Neural crest cell (in vitro differentiated cells): Measurements from ENCODE around the gene KYAT1. TPM values are rescaled to one million over a fixed set of nuclear protein-coding genes. Genes with fewer than 3 reads are reported as not detected.
"Not testable (repeated sequence)": the region's sequence is repeated elsewhere in the genome, so short reads cannot be mapped to it uniquely, and the experiment has no call there.

Experiments used
- DNase-seq: peaks from one replicate; pipeline ENCODE4 v3.0.0; 2021; ENCODE audit warnings: low read depth, mixed read lengths, low spot score
- H3K27ac Mint-ChIP-seq: one replicate; pipeline ENCODE4 v1.8.0; 2021; ENCODE audit warnings: mild to moderate bottlenecking, mixed read lengths; ENCODE audit not compliant: unreplicated experiment
- H3K27me3 Mint-ChIP-seq: 2 replicates; pipeline ENCODE4 v1.8.0; 2021; ENCODE audit warnings: low read depth, mild to moderate bottlenecking, mixed read lengths
- H3K36me3 Mint-ChIP-seq: 2 replicates; pipeline ENCODE4 v1.8.0; 2021; ENCODE audit warnings: low read depth, mild to moderate bottlenecking, mixed read lengths
- H3K4me1 Mint-ChIP-seq: 2 replicates; pipeline ENCODE4 v1.8.0; 2021; ENCODE audit warnings: mixed read lengths
- H3K4me3 Mint-ChIP-seq: one replicate; pipeline ENCODE4 v1.8.0; 2021; ENCODE audit warnings: mild to moderate bottlenecking, mixed read lengths
- H3K9me3 Mint-ChIP-seq: 2 replicates; pipeline ENCODE4 v1.8.0; 2021; ENCODE audit warnings: mixed read lengths
- total RNA-seq: library from RNA; stranded (reverse); gene quantifications from 2 replicates; pipeline ENCODE4 v1.2.1, GENCODE V29; 2021
- TF ChIP-seq, protein P1 (sequence below): fragments of 200-600 bp; sonication (generic); conservative IDR thresholded peaks from 2 replicates; pipeline ENCODE4 v1.5.0; 2021; ENCODE audit warnings: antibody characterized with exemption, mild to moderate bottlenecking

Gene KYAT1
- total RNA-seq, 1 donor from 2014 or later, result 17.7 TPM

- Mint-ChIP-seq H3K27me3 (no peaks in the 10 kb centered on the region), H3K36me3 (peaks cover 7% of the 10 kb centered on the region), H3K4me1 (no peaks in the 10 kb centered on the region), H3K4me3 (no peak overlapping the region), H3K27ac (no peak overlapping the region), H3K9me3 (no peaks in the 10 kb centered on the region)
- TF ChIP-seq, protein P1, sequence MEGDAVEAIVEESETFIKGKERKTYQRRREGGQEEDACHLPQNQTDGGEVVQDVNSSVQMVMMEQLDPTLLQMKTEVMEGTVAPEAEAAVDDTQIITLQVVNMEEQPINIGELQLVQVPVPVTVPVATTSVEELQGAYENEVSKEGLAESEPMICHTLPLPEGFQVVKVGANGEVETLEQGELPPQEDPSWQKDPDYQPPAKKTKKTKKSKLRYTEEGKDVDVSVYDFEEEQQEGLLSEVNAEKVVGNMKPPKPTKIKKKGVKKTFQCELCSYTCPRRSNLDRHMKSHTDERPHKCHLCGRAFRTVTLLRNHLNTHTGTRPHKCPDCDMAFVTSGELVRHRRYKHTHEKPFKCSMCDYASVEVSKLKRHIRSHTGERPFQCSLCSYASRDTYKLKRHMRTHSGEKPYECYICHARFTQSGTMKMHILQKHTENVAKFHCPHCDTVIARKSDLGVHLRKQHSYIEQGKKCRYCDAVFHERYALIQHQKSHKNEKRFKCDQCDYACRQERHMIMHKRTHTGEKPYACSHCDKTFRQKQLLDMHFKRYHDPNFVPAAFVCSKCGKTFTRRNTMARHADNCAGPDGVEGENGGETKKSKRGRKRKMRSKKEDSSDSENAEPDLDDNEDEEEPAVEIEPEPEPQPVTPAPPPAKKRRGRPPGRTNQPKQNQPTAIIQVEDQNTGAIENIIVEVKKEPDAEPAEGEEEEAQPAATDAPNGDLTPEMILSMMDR, result no peak
- no peak for DNase-seq
These were observed 81.7 kb downstream of the KYAT1 start for GRCh38 chr9:128800061-128800460.

GRCh38 chr9:128798896-128799295 lies 82.9 kb downstream of the KYAT1 start:
- Mint-ChIP-seq H3K4me1 (no peaks in the 10 kb centered on the region), H3K9me3 (no peaks in the 10 kb centered on the region), H3K27me3 (no peaks in the 10 kb centered on the region), H3K27ac (no peak overlapping the region), H3K36me3 (peaks cover 7% of the 10 kb centered on the region), H3K4me3 (no peak overlapping the region)
- TF ChIP-seq, protein P1, result no peak
- DNase-seq, result no peak

GRCh38 chr9:128794961-128795360 lies 86.8 kb downstream of the KYAT1 start:
- not testable (repeated sequence) for H3K36me3 Mint-ChIP-seq, H3K9me3 Mint-ChIP-seq, H3K27ac Mint-ChIP-seq

GRCh38 chr9:128792978-128793686 lies 88.6 kb downstream of the KYAT1 start:
- peaks cover 3% of the 10 kb centered on the region for H3K4me1 Mint-ChIP-seq
- no peak overlapping the region for H3K27ac Mint-ChIP-seq
- no peaks in the 10 kb centered on the region for H3K27me3 Mint-ChIP-seq
- H3K4me3 Mint-ChIP-seq, result peak overlapping the region; percentile 18
- peaks cover 4% of the 10 kb centered on the region for H3K36me3 Mint-ChIP-seq
- no peaks in the 10 kb centered on the region for H3K9me3 Mint-ChIP-seq
- TF ChIP-seq, protein P1, result no peak
- DNase-seq, result no peak

More at GRCh38 chr9:128794961-128795360, 86.8 kb downstream of the KYAT1 start:
- H3K4me1 Mint-ChIP-seq, H3K4me3 Mint-ChIP-seq, H3K27me3 Mint-ChIP-seq, DNase-seq: not testable (repeated sequence)

DNA sequence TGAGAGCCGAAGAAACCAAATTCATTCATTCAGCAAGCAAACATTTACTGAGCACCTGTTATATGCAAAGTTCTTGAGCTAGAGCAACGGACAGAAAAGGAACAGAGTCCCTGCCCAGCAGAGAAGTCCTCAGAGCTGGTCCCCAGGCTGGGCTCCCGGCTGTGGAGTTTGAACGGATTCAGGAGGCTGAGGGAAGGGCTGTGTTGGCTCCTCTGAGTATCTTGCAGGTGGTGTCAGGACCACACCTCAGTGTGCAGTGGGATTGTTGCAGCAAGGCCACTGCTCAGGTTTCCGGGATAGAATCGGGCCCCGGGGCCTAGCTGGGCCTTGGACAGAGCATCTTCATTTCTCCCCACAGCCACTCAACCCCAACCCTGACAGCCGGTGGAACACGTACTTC lies 89.6 kb downstream of the KYAT1 start:
- DNase-seq, result no peak
- H3K27ac Mint-ChIP-seq, result no peak overlapping the region
- TF ChIP-seq, protein P1, result no peak
- peaks cover 4% of the 10 kb centered on the region for H3K36me3 Mint-ChIP-seq
- no peak overlapping the region for H3K4me3 Mint-ChIP-seq
- no peaks in the 10 kb centered on the region for H3K27me3 Mint-ChIP-seq
- peaks cover 11% of the 10 kb centered on the region for H3K4me1 Mint-ChIP-seq
- H3K9me3 Mint-ChIP-seq, result no peaks in the 10 kb centered on the region

DNA sequence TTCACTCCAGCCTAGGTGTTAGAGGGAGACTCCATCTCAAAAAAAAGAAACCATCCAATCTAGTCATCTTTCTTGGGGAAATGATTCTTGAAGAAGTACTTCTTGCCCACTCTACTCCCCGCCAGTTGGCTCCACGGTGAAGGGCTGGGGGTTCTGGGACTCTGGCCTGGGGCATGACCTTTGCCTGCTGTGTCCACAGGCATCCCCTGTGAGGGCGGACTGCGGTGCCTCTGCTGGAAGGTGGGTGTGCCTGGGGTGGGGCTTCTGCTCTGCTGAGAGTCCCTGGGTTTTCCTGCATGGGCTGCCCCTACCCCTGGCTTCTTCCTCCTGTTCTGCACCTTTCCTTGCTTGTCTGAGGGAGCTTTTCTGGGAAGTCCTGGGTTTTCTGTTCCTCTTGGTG lies 91.2 kb downstream of the KYAT1 start:
- Mint-ChIP-seq H3K27me3 (no peaks in the 10 kb centered on the region), H3K9me3 (no peaks in the 10 kb centered on the region), H3K36me3 (peaks cover 4% of the 10 kb centered on the region), H3K4me3 (peak overlapping the region; percentile 9), H3K27ac (no peak overlapping the region), H3K4me1 (peaks cover 15% of the 10 kb centered on the region)
- no peak for DNase-seq
- TF ChIP-seq, protein P1, result no peak
